OCI-M2 (cell line): ENCODE measurements around the gene ZIM2.

Experiments
- DNase-seq: peaks from one replicate; lab custom pipeline; 2025; ENCODE audit not compliant: unreplicated experiment; lab: John Stamatoyannopoulos, UW

ZIM2 gene

GRCh38 chr19:56839652-56840450 lies 675 bp downstream of the ZIM2 start:
- peak; percentile 97 for DNase-seq

GRCh38 chr19:56838909-56839651 lies 1.4 kb downstream of the ZIM2 start:
- DNase-seq, result peak; percentile 99

- DNase-seq, result peak; percentile 87
These were observed 2.3 kb downstream of the ZIM2 start for GRCh38 chr19:56838024-56838908.

GRCh38 chr19:56837492-56838023 lies 3.0 kb downstream of the ZIM2 start:
- DNase-seq, result peak; percentile 87

GRCh38 chr19:56837004-56837403 lies 3.5 kb downstream of the ZIM2 start:
- no peak for DNase-seq

GRCh38 chr19:56836059-56836458 lies 4.5 kb downstream of the ZIM2 start:
- DNase-seq, result no peak

GRCh38 chr19:56835401-56835800 lies 5.1 kb downstream of the ZIM2 start:
- no peak for DNase-seq

GRCh38 chr19:56834564-56835375 lies 5.8 kb downstream of the ZIM2 start:
- no peak for DNase-seq

- no peak for DNase-seq
These were observed 8.1 kb downstream of the ZIM2 start for GRCh38 chr19:56832352-56832928.

- DNase-seq, result no peak
These were observed 9.3 kb downstream of the ZIM2 start for GRCh38 chr19:56831255-56831654.

GRCh38 chr19:56829596-56829995 lies 10.9 kb downstream of the ZIM2 start:
- DNase-seq, result no peak

- DNase-seq, result no peak
These were observed 12.8 kb downstream of the ZIM2 start for GRCh38 chr19:56827708-56828107.

- DNase-seq, result no peak
These were observed 16.6 kb downstream of the ZIM2 start for GRCh38 chr19:56823956-56824355.

- no peak for DNase-seq
These were observed 17.1 kb downstream of the ZIM2 start for GRCh38 chr19:56823417-56823816.

- no peak for DNase-seq
These were observed 17.8 kb downstream of the ZIM2 start for GRCh38 chr19:56822755-56823154.

GRCh38 chr19:56821675-56822074 lies 18.9 kb downstream of the ZIM2 start:
- no peak for DNase-seq

- no peak for DNase-seq
These were observed 19.3 kb downstream of the ZIM2 start for GRCh38 chr19:56821209-56821608.

- no peak for DNase-seq
These were observed 21.4 kb downstream of the ZIM2 start for GRCh38 chr19:56819166-56819565.

GRCh38 chr19:56814656-56815055 lies 25.9 kb downstream of the ZIM2 start:
- no peak for DNase-seq

GRCh38 chr19:56813531-56813930 lies 27.0 kb downstream of the ZIM2 start:
- DNase-seq, result no peak
